ENCODE data around the gene TP53I11. TPM values are rescaled to one million over a fixed set of nuclear protein-coding genes. Genes with fewer than 3 reads are reported as not detected.

The TP53I11 gene, protein sequence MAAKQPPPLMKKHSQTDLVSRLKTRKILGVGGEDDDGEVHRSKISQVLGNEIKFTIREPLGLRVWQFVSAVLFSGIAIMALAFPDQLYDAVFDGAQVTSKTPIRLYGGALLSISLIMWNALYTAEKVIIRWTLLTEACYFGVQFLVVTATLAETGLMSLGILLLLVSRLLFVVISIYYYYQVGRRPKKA
- total RNA-seq = 36.9 TPM

- peak; percentile 84 for DNase-seq
These were observed at the start of gene TP53I11 for GRCh38 chr11:44950625-44951476. Gene TP53I11, minus strand, starts transcription at chr11:44950883. Its CDS starts 12,548 bp downstream, at chr11:44938335.

GRCh38 chr11:44999068-44999467 lies 48.4 kb upstream of the TP53I11 start:
- DNase-seq = no peak

DNA sequence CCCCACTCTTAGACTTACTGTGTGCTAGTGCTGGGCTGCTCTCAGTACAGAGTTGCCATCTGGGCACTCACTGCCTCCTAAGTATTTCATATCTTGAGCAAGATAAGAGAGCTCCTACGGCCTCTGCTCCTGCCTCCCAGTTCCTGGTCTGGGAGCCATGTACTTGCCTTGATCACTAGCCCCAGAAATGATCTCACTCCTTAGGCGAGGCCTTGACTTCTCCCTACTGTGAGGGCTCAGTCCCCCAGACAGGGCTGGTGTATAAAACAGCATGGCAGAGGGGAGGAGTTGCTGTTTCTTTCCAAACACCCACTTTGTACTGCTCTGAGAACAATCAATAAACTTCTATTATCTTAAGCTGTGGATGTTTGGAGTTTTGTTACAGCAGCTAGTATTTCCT lies 47.4 kb upstream of the TP53I11 start:
- DNase-seq = no peak

DNA sequence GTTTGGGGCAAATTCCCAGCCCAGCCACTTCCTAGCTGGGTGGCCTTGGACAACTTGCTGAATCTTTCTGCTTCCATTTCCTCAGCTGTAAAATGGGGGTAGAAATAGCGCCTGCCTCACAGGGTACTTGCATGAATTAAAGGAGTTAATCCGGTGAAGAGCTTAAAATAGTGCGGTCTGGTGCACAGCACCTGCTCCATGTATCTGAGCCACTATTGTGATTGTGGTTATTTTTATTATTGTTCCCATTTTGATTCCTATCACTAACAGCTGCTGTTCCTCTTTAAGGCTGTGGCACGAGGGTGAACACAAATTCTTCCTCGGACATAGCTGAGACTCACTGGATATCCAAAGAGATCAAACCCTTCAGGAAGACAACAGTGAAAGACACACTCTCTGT lies 46.9 kb upstream of the TP53I11 start:
- peak; percentile 40 for DNase-seq

- no peak for DNase-seq
These were observed 44.1 kb upstream of the TP53I11 start for GRCh38 chr11:44994753-44995152.

DNA sequence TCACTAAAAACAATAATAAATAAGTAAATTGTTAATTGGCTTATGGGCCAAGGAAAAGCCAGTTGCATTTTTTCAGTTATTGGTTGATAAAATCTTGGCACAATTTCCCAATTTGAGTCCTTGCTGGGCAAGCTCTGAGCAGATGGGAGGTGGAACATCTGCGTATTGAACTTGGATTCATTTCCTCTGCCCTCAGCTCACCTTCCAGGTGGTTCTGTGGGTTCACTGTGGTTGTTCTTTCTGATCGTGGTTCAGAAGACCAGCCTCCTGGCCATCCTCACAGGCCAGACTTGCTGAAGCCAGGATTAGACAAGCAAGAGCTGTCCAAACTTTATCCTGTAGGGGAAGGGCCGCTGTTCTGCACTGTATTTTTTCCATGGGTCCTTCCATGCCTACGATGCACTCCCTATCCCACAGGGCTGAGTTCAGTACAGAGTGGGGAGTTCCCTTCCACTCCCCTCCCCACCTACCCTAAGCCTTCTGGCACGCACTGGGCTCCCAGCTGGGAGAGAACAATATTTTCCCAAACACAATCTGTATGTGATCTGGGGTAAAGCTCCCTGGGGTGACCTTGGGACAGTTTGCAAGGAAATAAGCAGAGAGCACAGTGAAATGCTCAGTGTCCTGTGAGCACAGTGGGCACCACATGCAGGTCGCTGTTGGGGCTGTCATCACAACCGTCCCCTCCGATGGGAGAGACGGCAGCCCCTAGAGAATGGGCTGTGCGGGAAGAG lies 43.5 kb upstream of the TP53I11 start:
- no peak for DNase-seq

DNA sequence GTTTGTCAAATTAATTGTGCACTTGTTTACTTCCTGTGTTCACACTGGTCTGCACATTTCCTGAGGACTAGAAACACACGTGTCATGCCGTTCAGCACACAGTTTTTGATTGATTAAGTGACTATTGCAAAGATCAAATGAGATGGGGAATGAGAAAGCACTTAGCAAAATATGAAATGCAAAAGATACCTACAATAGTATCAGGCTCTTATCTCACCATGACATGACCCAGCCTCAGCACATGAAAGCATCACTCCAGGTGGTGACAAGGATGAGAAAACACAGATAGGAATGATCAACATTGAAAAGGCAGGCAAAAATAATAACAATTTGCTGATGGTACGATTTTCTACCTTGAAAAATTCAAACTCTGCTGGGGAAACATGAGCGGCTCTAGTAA lies 42.1 kb upstream of the TP53I11 start:
- DNase-seq = no peak

- DNase-seq = peak; percentile 55
These were observed 41.5 kb upstream of the TP53I11 start for GRCh38 chr11:44992181-44992582.

GRCh38 chr11:44990665-44991064 lies 40.0 kb upstream of the TP53I11 start:
- DNase-seq = no peak

GRCh38 chr11:44989831-44990566 lies 39.3 kb upstream of the TP53I11 start:
- peak; percentile 88 for DNase-seq

GRCh38 chr11:44988981-44989635 lies 38.4 kb upstream of the TP53I11 start:
- no peak for DNase-seq

- no peak for DNase-seq
These were observed 37.4 kb upstream of the TP53I11 start for GRCh38 chr11:44988111-44988510.

- no peak for DNase-seq
These were observed 36.8 kb upstream of the TP53I11 start for GRCh38 chr11:44987506-44987905.

- no peak for DNase-seq
These were observed 35.6 kb upstream of the TP53I11 start for GRCh38 chr11:44986315-44986714.

- DNase-seq = no peak
These were observed 35.0 kb upstream of the TP53I11 start for GRCh38 chr11:44985721-44986120.

GRCh38 chr11:44983786-44984185 lies 33.1 kb upstream of the TP53I11 start:
- DNase-seq = no peak

- no peak for DNase-seq
These were observed 31.9 kb upstream of the TP53I11 start for GRCh38 chr11:44982496-44983062.

DNA sequence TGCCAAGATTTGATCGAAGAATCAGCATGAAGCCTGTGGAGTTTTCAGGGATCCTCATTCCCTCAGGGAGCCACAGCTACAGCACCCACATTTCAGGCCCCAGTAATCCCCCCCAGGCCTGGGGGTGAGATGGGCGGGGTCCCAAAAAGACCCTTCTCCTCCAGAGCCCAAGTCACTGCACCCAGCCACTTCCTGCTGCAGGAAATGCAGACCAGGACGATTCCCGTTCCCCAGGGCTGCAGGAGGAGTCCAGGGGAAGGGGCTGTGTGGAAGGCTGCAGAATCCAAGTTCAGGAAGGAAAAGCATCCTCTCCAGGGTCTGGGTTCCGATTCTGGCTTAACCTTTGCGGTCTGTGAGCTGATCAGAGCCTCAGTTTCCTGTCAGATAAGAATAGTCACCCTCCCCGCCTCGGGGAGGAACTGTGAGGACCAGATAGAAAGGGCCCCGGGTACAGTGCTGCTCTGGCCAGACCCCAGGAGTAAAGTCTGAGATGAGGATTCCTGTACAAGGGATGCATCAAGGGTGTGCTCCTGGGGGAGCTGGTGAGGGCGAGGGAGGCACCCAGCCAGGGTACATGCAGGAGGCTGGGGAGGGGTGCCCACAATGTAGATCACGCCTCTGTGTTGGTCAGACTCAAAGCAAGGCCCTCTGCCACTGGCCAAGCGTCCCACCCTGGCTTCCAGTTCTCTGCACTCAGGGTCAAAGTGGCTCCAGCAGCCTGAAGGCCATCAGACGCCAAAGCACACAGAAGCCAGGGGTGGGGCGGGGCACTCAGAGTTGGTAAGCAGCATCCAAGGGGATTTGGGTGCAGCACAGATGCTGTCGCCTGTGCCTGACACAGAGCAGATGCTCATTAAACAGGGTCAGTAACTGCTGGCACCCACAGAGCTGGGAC lies 30.1 kb upstream of the TP53I11 start:
- no peak for DNase-seq

DNA sequence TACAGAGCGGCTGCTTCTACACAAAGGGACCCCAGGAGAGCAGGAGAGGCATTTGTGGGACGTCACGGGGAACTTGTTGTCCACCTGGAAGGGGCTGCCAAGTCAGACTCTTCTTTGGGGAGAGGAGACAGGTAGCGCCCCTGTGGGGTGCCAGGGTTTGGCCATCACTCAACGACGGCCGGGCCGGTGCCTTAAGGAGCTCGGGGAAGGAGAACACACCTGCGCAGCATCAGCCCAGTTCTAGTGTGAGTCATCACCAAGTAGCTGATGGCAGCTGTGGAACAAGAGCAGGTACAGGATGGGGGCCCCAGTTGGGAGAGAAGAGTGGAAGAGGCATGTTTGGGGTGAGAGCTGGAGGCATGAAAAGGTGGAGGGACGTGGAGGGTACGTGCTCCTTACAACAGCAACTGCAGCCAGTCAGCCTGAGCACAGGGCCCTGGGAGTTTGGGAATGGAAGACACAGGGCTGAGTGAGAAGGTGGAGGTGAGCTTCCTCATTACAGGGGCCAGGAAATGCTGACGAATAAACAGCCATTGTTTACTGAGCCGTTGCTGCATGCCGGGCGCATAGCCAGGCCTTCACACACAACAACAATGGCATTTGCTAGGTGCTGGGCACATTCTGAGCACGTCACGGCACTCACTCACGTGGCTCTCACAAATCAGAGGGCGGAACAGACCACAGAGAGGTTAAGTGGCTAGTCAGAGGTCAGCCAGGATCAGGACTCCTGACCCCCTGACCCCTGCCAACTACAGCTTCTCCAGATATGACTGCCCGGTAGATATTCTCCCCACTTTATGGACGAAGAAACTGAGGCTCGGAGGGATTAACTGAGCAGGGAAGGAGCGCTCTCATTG lies 29.1 kb upstream of the TP53I11 start:
- peak; percentile 63 for DNase-seq
